CD4-positive, CD25-positive, alpha-beta regulatory T cell (primary cell): ENCODE data around the gene GNRHR. TPM values are rescaled to one million over a fixed set of nuclear protein-coding genes. Genes with fewer than 3 reads are reported as not detected.

Experiments
- ATAC-seq, 2 donors: fragments of 150-1000 bp; cut with Tn5 transposase; one replicate each; pipeline ENCODE4 v1.10.0; 2021; ENCODE audit warnings: low read depth in 2 of 2, moderate number of reproducible peaks in 2 of 2, moderate library complexity in 1 of 2
- DNase-seq, 3 donors: peaks; one replicate each; pipeline versions ENCODE4 v3.0.0 to v3.0.0-alpha.2; 2012 to 2022; ENCODE audit warnings: mixed read lengths in 1 of 3
- H3K27ac ChIP-seq: one replicate; pipeline ENCODE4 v1.7.0; 2013; ENCODE audit warnings: mild to moderate bottlenecking, low read length; ENCODE audit not compliant: insufficient read depth, poor library complexity, severe bottlenecking
- H3K27me3 ChIP-seq: one replicate; pipeline ENCODE4 v1.7.0; 2013; ENCODE audit warnings: low read length; ENCODE audit not compliant: control insufficient read depth, insufficient read depth
- H3K36me3 ChIP-seq: one replicate; pipeline ENCODE4 v1.7.0; 2013; ENCODE audit warnings: mild to moderate bottlenecking, low read length, moderate library complexity; ENCODE audit not compliant: control insufficient read depth, insufficient read depth
- H3K4me1 ChIP-seq: 2 replicates; pipeline ENCODE4 v1.7.0; 2013; ENCODE audit warnings: mild to moderate bottlenecking, low read length; ENCODE audit not compliant: insufficient read depth, control insufficient read depth, poor library complexity, severe bottlenecking
- H3K4me3 ChIP-seq: one replicate; pipeline ENCODE4 v1.7.0; 2013; ENCODE audit warnings: low read depth, mild to moderate bottlenecking, low read length, moderate library complexity
- H3K9me3 ChIP-seq, 2 experiments: 1 replicate in 1 of 2; 2 replicates in 1 of 2; pipeline ENCODE4 v1.7.0; 2013; ENCODE audit warnings: low read length in 2 of 2, mild to moderate bottlenecking in 1 of 2, moderate library complexity in 1 of 2; ENCODE audit not compliant: control insufficient read depth in 2 of 2
- H3K27ac Mint-ChIP-seq, 3 donors: one replicate each; pipeline ENCODE4 v1.8.0; 2020 to 2022; ENCODE audit warnings: mild to moderate bottlenecking in 3 of 3, mixed read lengths in 3 of 3, moderate library complexity in 2 of 3
- H3K27me3 Mint-ChIP-seq: one replicate; pipeline ENCODE4 v1.8.0; 2022; ENCODE audit warnings: mild to moderate bottlenecking, mixed read lengths
- H3K36me3 Mint-ChIP-seq: one replicate; pipeline ENCODE4 v1.8.0; 2020; ENCODE audit warnings: mixed read lengths
- H3K4me1 Mint-ChIP-seq, 4 donors: one replicate each; pipeline ENCODE4 v1.8.0; 2020 to 2022; ENCODE audit warnings: mixed read lengths in 4 of 4, mild to moderate bottlenecking in 1 of 4
- H3K4me3 Mint-ChIP-seq, 4 donors: one replicate each; pipeline ENCODE4 v1.8.0; 2020 to 2022; ENCODE audit warnings: mild to moderate bottlenecking in 4 of 4, mixed read lengths in 4 of 4, moderate library complexity in 3 of 4
- H3K9me3 Mint-ChIP-seq, 7 donors: one replicate each; pipeline ENCODE4 v1.8.0; 2020 to 2022; ENCODE audit warnings: mixed read lengths in 7 of 7, mild to moderate bottlenecking in 3 of 7, moderate library complexity in 2 of 7
- polyA plus RNA-seq, 4 donors: library from polyadenylated mRNA; unstranded; fragments of 300-500 nt; fragmentation: Illumina TruSeq; gene quantifications; one replicate each; pipeline ENCODE4 v1.2.3, GENCODE V29; 2021
- total RNA-seq: library from RNA; stranded (reverse); gene quantifications from one replicate; pipeline ENCODE4 v1.2.3, GENCODE V29; 2022

Gene GNRHR, protein sequence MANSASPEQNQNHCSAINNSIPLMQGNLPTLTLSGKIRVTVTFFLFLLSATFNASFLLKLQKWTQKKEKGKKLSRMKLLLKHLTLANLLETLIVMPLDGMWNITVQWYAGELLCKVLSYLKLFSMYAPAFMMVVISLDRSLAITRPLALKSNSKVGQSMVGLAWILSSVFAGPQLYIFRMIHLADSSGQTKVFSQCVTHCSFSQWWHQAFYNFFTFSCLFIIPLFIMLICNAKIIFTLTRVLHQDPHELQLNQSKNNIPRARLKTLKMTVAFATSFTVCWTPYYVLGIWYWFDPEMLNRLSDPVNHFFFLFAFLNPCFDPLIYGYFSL
- total RNA-seq (not detected), polyA plus RNA-seq (under 1 TPM in 2 of 4 donors, not detected in 2; 0.13 to 0.16 TPM)

DNA sequence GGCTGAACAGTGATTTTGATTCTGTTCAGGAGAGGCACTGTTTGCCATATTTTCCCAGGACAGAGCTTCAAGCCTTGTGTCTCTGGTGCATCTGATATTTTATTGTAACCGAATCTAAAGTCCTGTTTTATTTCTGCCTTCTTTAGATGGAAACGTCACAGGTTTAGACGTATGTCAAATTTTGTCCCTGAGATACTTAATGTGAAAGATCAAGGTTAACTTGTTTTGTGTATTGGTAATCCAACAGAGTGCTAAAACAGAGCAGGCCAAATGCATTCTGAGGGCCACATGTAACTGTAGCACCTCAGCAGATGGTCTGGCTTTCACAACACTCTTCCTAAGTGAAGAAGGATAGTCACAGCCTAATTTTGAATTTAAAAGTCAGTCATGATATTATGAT, at the start of gene GNRHR:
Gene GNRHR (minus strand): TSS at position 101 of the 400 bp plus-strand sequence. CDS start 53 bp downstream, at position 48.
- H3K36me3 ChIP-seq: no peaks in the 10 kb centered on the region
- ATAC-seq: no peak
- H3K4me3 ChIP-seq: no peak within 1 kb of the TSS
- DNase-seq: no peak
- Mint-ChIP-seq H3K9me3 (peaks cover 0 to 1% (median 0%) of the 10 kb centered on the region in 7 donors), H3K4me1 (no peaks in the 10 kb centered on the region), H3K4me3 (no peak within 1 kb of the TSS), H3K36me3 (peaks cover 15% of the 10 kb centered on the region), H3K27ac (no peak within 1 kb of the TSS), H3K27me3 (no peaks in the 10 kb centered on the region)
- no peaks in the 10 kb centered on the region for H3K4me1 ChIP-seq
- no peaks in the 10 kb centered on the region for H3K9me3 ChIP-seq
- H3K27me3 ChIP-seq: no peaks in the 10 kb centered on the region
- no peak within 1 kb of the TSS for H3K27ac ChIP-seq

DNA sequence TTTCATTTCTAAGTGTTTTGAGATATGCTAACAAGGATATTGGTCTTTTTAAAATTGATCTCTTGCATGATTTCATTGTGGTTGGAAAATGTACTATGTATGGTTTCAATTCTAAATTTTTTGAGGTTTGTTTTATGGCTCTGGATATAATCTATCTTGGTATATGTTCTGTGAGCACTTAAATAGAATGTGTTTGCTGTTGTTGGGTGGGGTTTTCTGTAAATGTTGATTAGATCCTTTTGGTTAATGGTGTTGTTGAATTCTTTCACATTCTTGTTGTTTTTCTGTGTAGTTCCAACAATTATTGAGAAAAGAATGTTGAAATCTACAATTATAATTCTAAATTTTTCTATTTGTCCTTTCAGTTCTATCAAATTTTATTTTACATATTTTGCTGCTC, 42.6 kb upstream of the GNRHR start:
- Mint-ChIP-seq H3K27ac (no peak overlapping the region), H3K4me3 (no peak overlapping the region), H3K36me3 (peaks cover 4% of the 10 kb centered on the region), H3K9me3 (peaks cover 0 to 2% (median 0%) of the 10 kb centered on the region in 7 donors), H3K4me1 (no peaks in the 10 kb centered on the region), H3K27me3 (no peaks in the 10 kb centered on the region)
- H3K27me3 ChIP-seq: no peaks in the 10 kb centered on the region
- DNase-seq: no peak
- no peak overlapping the region for H3K4me3 ChIP-seq
- no peak overlapping the region for H3K27ac ChIP-seq
- no peak for ATAC-seq
- no peaks in the 10 kb centered on the region for H3K36me3 ChIP-seq
- no peaks in the 10 kb centered on the region for H3K4me1 ChIP-seq
- no peaks in the 10 kb centered on the region for H3K9me3 ChIP-seq

DNA sequence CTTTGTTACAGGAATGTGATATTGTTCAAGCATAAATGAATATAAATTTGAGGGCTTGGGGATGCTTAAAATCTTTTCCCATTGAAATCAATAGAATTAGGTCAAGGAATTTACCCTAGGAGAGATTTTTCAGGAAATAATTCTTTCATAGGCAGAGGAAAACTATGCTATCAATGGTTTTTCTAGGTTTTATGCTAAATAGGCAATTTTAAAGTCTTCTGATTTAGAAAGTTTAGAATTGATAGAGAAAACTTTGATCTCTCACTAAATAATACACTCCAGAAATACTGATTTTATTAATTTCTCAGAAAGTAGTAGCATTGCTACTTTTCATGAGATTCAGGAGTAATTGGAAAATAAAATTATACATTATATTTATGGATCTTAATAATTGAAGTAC, 36.5 kb upstream of the GNRHR start:
- H3K9me3 Mint-ChIP-seq: peaks cover 0 to 5% (median 1%) of the 10 kb centered on the region in 7 donors
- H3K27ac Mint-ChIP-seq: no peak overlapping the region
- H3K27me3 ChIP-seq: no peaks in the 10 kb centered on the region
- no peaks in the 10 kb centered on the region for H3K4me1 ChIP-seq
- H3K36me3 Mint-ChIP-seq: peaks cover 8% of the 10 kb centered on the region
- no peak overlapping the region for H3K27ac ChIP-seq
- no peak for DNase-seq
- no peak overlapping the region for H3K4me3 ChIP-seq
- no peaks in the 10 kb centered on the region for H3K27me3 Mint-ChIP-seq
- H3K4me1 Mint-ChIP-seq: no peaks in the 10 kb centered on the region
- no peak overlapping the region for H3K4me3 Mint-ChIP-seq
- no peak for ATAC-seq
- H3K36me3 ChIP-seq: no peaks in the 10 kb centered on the region
- no peaks in the 10 kb centered on the region for H3K9me3 ChIP-seq

DNA sequence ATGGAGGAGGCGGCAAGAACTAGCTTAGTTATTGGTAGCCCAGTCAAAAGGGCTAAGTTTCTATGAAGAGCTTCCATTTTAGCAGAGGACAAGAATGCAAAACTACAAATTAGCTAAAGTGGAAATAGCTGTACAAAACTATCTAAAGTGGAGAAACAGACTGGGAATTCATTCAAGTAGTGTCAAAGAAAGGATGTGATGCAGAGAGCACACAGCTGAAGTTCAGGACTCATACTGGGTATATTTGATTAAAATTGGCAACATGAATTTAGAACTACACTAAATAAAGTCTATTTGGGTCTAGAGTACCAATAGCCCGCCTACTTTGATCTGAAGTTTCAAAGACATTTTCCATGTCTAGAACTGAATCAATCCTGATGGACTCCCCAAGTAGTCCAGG, 33.1 kb upstream of the GNRHR start:
- H3K27ac Mint-ChIP-seq: no peak overlapping the region
- H3K4me1 Mint-ChIP-seq: no peaks in the 10 kb centered on the region
- no peak overlapping the region for H3K4me3 ChIP-seq
- no peaks in the 10 kb centered on the region for H3K27me3 Mint-ChIP-seq
- ATAC-seq (no peak), DNase-seq (no peak)
- no peaks in the 10 kb centered on the region for H3K9me3 ChIP-seq
- H3K27ac ChIP-seq: no peak overlapping the region
- no peaks in the 10 kb centered on the region for H3K27me3 ChIP-seq
- H3K36me3 ChIP-seq: no peaks in the 10 kb centered on the region
- peaks cover 0 to 5% (median 0%) of the 10 kb centered on the region in 7 donors for H3K9me3 Mint-ChIP-seq
- no peaks in the 10 kb centered on the region for H3K4me1 ChIP-seq
- H3K4me3 Mint-ChIP-seq: no peak overlapping the region
- H3K36me3 Mint-ChIP-seq: peaks cover 6% of the 10 kb centered on the region

DNA sequence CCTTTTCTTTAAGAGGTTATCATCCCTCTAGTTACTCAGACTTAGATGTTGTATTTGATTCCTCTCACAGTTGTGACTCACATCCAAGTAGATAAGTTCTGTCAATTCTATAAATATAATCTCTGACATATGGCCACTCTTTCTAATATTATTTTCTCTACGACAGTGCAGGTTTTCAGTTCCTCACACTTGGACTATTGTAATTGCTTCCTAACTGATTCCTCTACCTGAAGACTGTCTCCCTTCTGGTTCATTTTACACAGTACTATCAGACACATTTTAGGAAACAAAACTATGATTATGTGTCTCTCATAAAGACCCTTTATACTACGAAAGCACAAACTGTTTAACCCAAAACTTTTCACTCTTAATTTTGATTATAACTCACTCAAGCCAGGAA, 31.3 kb upstream of the GNRHR start:
- Mint-ChIP-seq H3K9me3 (peaks cover 0 to 3% (median 0%) of the 10 kb centered on the region in 7 donors), H3K36me3 (peaks cover 5% of the 10 kb centered on the region), H3K4me1 (no peaks in the 10 kb centered on the region), H3K27me3 (no peaks in the 10 kb centered on the region), H3K27ac (no peak overlapping the region), H3K4me3 (no peak overlapping the region)
- Histone ChIP-seq H3K9me3 (no peaks in the 10 kb centered on the region), H3K4me3 (no peak overlapping the region), H3K36me3 (no peaks in the 10 kb centered on the region), H3K27ac (no peak overlapping the region), H3K4me1 (no peaks in the 10 kb centered on the region), H3K27me3 (no peaks in the 10 kb centered on the region)
- no peak for DNase-seq
- ATAC-seq: no peak

DNA sequence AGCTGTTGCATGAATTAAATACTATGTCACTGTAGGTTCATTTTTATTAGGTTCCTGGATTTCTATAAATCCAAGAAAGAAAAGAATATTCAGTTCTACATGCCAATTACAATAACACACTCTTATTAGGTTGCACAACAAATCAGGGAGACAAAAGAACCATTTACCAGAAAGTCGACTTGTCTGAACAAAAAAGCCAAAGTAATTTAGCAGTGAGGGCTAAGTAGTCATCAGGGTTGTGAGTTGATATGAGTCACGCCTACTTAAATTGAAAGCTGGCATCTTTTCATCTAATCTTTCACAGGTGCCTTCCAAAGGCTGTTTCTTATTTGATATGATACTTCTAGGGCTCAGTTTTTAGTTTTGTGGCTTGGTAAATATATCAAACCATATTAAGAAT, 25.4 kb upstream of the GNRHR start:
- H3K27ac ChIP-seq: no peak overlapping the region
- Mint-ChIP-seq H3K27me3 (no peaks in the 10 kb centered on the region), H3K27ac (no peak overlapping the region), H3K9me3 (no peaks in the 10 kb centered on the region), H3K4me3 (no peak overlapping the region), H3K36me3 (peaks cover 5% of the 10 kb centered on the region), H3K4me1 (no peaks in the 10 kb centered on the region)
- H3K9me3 ChIP-seq: no peaks in the 10 kb centered on the region
- no peak for ATAC-seq
- no peaks in the 10 kb centered on the region for H3K27me3 ChIP-seq
- H3K4me3 ChIP-seq: no peak overlapping the region
- no peaks in the 10 kb centered on the region for H3K4me1 ChIP-seq
- DNase-seq: peak in 1 of 3 donors; percentile 4
- no peaks in the 10 kb centered on the region for H3K36me3 ChIP-seq

DNA sequence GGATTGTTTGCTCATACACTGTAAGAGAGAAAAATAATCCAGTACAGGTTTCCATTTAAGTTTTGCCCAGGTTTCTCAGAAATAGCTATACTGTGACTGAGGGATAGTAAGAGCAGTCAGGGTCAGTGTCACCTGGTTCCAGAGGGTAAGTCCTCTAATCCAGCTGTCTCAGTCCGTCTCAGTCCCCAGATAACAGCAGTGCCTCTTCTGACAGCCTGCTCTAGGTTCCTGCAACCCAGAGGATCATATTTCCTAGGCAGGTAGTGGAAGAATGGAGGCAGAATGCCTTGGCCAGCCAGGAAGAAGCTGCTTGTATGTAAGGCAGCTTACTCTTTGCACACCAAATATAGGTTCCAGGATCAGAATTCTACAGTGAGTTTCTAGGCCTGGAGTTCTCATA, 22.6 kb upstream of the GNRHR start:
- Mint-ChIP-seq H3K36me3 (no peaks in the 10 kb centered on the region), H3K27me3 (no peaks in the 10 kb centered on the region), H3K4me1 (no peaks in the 10 kb centered on the region), H3K9me3 (no peaks in the 10 kb centered on the region), H3K27ac (no peak overlapping the region), H3K4me3 (no peak overlapping the region)
- ATAC-seq (no peak), DNase-seq (no peak)
- Histone ChIP-seq H3K9me3 (no peaks in the 10 kb centered on the region), H3K36me3 (no peaks in the 10 kb centered on the region), H3K27me3 (no peaks in the 10 kb centered on the region), H3K4me3 (no peak overlapping the region), H3K4me1 (no peaks in the 10 kb centered on the region), H3K27ac (no peak overlapping the region)

DNA sequence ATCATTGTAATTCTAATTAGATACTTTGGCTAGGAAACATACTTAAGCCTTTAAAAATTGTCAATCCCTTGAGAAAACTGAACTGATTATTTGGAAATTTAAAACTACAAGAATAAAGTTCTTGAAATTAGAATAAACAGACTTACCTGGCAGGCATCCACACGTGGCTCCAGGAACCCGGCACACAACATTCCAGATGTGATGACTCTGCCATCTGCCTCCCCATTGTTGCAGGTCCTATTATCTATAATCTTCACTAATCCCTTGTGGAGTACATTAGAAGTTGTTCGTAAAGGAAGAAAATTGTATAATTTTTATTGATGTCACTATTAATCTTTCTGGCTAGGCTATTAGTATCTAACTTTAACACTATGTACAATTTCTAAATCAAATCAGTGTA, 16.2 kb upstream of the GNRHR start:
- no peaks in the 10 kb centered on the region for H3K27me3 ChIP-seq
- H3K4me1 ChIP-seq: no peaks in the 10 kb centered on the region
- H3K36me3 ChIP-seq: no peaks in the 10 kb centered on the region
- H3K27ac ChIP-seq: no peak overlapping the region
- DNase-seq: no peak
- H3K4me3 ChIP-seq: no peak overlapping the region
- Mint-ChIP-seq H3K9me3 (no peaks in the 10 kb centered on the region), H3K27me3 (no peaks in the 10 kb centered on the region), H3K27ac (no peak overlapping the region), H3K4me3 (no peak overlapping the region), H3K36me3 (no peaks in the 10 kb centered on the region), H3K4me1 (no peaks in the 10 kb centered on the region)
- H3K9me3 ChIP-seq: no peaks in the 10 kb centered on the region
- ATAC-seq: no peak
